ENCODE measurements around the gene DOK6. TPM values are rescaled to one million over a fixed set of nuclear protein-coding genes. Genes with fewer than 3 reads are reported as not detected.

The DOK6 gene
- total and polyA plus RNA-seq, 9 of the 15 experiments (the other 6 are each of a cell fraction or from before 2014, with no cell fraction given), result not detected

GRCh38 chr18:69353023-69353422 is 47.7 kb upstream of the DOK6 start:
- ATAC-seq (no peak), DNase-seq (ENCODE audit: extremely low read depth in 1 of 4, low spot score in 3 of 4) (no peak), FAIRE-seq (no peak)
- Histone ChIP-seq H4K20me1 (replicated peaks; ENCODE audit: control insufficient read depth, insufficient read depth, low read length) (no peaks in the 10 kb centered on the region), H3K4me3 (no peak overlapping the region), H3K27me3 (ENCODE audit: control insufficient read depth in 2 of 2, insufficient read depth in 2 of 2, low read length in 2 of 2) (no peaks in the 10 kb centered on the region), H3K9ac (ENCODE audit: insufficient read depth in 1 of 2, low read depth in 2 of 2, low read length in 2 of 2) (no peak overlapping the region), H3K79me2 (ENCODE audit: control insufficient read depth, insufficient read depth, low read length) (no peaks in the 10 kb centered on the region), H3K9me1 (ENCODE audit: control insufficient read depth, insufficient read depth, low read length) (no peaks in the 10 kb centered on the region), H2AFZ (ENCODE audit: low read depth, low read length) (no peak overlapping the region), H3K4me1 (replicated peaks in 1 of 2; ENCODE audit: control insufficient read depth in 2 of 2, insufficient read depth in 2 of 2, low read length in 2 of 2) (no peaks in the 10 kb centered on the region), H3K9me3 (replicated peaks; ENCODE audit: control insufficient read depth, insufficient read depth, low read depth, low read length) (no peaks in the 10 kb centered on the region), H3K27ac (ENCODE audit: extremely low read depth, low read depth, low read length) (no peak overlapping the region), H3K36me3 (ENCODE audit: control insufficient read depth, insufficient read depth, low read length) (no peaks in the 10 kb centered on the region), H3K4me2 (ENCODE audit: insufficient read depth, low read length) (no peak overlapping the region)
- TF ChIP-seq BRF1 (IDR thresholded peaks at IDR 0.05; ENCODE audit: borderline replicate concordance, extremely low read depth, insufficient read length) (no peak), SIRT6 (IDR thresholded peaks at IDR 0.05; ENCODE audit: low read depth, low read length) (no peak), MTA2 (IDR thresholded peaks at IDR 0.05; ENCODE audit: low read depth) (no peak), HNRNPL (IDR thresholded peaks at IDR 0.05; ENCODE audit: low read depth, low read length) (no peak), ZKSCAN1 (IDR thresholded peaks at IDR 0.05; ENCODE audit: low read depth, low read length) (no peak), SETDB1 (IDR thresholded peaks at IDR 0.05; ENCODE audit: low read length) (no peak), E2F3 (CRISPR knock-in tag; IDR thresholded peaks at IDR 0.05) (no peak), KAT7 (CRISPR knock-in tag; IDR thresholded peaks at IDR 0.05; ENCODE audit: borderline replicate concordance) (no peak), YBX1 (IDR thresholded peaks at IDR 0.05) (no peak), ERF (CRISPR knock-in tag; IDR thresholded peaks at IDR 0.05) (no peak), KDM5B (IDR thresholded peaks at IDR 0.05; ENCODE audit: insufficient replicate concordance, low read depth, low read length) (no peak), ZNF586 (CRISPR knock-in tag; conservative IDR thresholded peaks at IDR 0.05) (no peak), ZBTB17 (CRISPR knock-in tag; IDR thresholded peaks at IDR 0.05) (no peak), HNRNPK (IDR thresholded peaks at IDR 0.05; ENCODE audit: low read depth, low read length, poor library complexity, severe bottlenecking) (no peak), IFI16 (CRISPR knock-in tag; IDR thresholded peaks at IDR 0.05) (no peak), PURB (CRISPR knock-in tag; IDR thresholded peaks at IDR 0.05; ENCODE audit: low read depth) (no peak), JUND (IDR thresholded peaks at IDR 0.05; ENCODE audit: borderline replicate concordance, low read depth, low read length) (no peak), JUND (tag; IDR thresholded peaks at IDR 0.05; ENCODE audit: borderline replicate concordance, low read depth, low read length) (no peak)
- TF ChIP-seq, protein P1, sequence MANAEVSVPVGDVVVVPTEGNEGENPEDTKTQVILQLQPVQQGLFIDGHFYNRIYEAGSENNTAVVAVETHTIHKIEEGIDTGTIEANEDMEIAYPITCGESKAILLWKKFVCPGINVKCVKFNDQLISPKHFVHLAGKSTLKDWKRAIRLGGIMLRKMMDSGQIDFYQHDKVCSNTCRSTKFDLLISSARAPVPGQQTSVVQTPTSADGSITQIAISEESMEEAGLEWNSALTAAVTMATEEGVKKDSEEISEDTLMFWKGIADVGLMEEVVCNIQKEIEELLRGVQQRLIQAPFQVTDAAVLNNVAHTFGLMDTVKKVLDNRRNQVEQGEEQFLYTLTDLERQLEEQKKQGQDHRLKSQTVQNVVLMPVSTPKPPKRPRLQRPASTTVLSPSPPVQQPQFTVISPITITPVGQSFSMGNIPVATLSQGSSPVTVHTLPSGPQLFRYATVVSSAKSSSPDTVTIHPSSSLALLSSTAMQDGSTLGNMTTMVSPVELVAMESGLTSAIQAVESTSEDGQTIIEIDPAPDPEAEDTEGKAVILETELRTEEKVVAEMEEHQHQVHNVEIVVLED (CRISPR knock-in tag; IDR thresholded peaks at IDR 0.05), result no peak
- TF ChIP-seq, protein P2, sequence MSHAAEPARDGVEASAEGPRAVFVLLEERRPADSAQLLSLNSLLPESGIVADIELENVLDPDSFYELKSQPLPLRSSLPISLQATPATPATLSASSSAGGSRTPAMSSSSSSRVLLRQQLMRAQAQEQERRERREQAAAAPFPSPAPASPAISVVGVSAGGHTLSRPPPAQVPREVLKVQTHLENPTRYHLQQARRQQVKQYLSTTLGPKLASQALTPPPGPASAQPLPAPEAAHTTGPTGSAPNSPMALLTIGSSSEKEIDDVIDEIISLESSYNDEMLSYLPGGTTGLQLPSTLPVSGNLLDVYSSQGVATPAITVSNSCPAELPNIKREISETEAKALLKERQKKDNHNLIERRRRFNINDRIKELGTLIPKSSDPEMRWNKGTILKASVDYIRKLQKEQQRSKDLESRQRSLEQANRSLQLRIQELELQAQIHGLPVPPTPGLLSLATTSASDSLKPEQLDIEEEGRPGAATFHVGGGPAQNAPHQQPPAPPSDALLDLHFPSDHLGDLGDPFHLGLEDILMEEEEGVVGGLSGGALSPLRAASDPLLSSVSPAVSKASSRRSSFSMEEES (CRISPR knock-in tag; IDR thresholded peaks at IDR 0.05), result no peak
- no TSS peak for BruUV-seq (replicated peaks)
- ChIA-PET POLR2A (no interaction called here), CTCF (ENCODE audit: low intra/inter-chr PET ratio) (no interaction called here)
- in situ Hi-C loops (cut with MboI) (no loop called here), intact Hi-C loops (cut with micrococcal nuclease) (no loop called here)
- WGBS (ENCODE audit: insufficient coverage, low coverage, missing lambda C conversion rate), result 0% methylated on average over 1 of the region's 1 CpG
